ENCODE results near the gene KBTBD7. TPM values are rescaled to one million over a fixed set of nuclear protein-coding genes. Genes with fewer than 3 reads are reported as not detected.

KBTBD7 gene
- total and polyA plus RNA-seq, 4 donors, result 2.0 to 6.9 (median 3.9) TPM

GRCh38 chr13:41224113-41225110 is 30.0 kb upstream of the KBTBD7 start:
- H3K27me3 ChIP-seq (ENCODE audit: control insufficient read depth in 1 of 2, insufficient read depth in 2 of 2, low read length in 1 of 2), result no peaks in the 10 kb centered on the region
- H3K9me3 ChIP-seq (ENCODE audit: control insufficient read depth, low read length), result no peaks in the 10 kb centered on the region
- intact Hi-C loops (cut with DNase I), result loop anchor here (5.0 kb wide), 1 partner anchor 147 kb away; no protein-coding TSS in a partner anchor
- no peak overlapping the region for H3K4me3 ChIP-seq (ENCODE audit: low read length in 2 of 2)
- H3K4me1 ChIP-seq (ENCODE audit: control insufficient read depth in 1 of 2, insufficient read depth in 2 of 2, low read length in 2 of 2), result no peaks in the 10 kb centered on the region
- no peak for DNase-seq
- no peak overlapping the region for H3K27ac ChIP-seq (ENCODE audit: low read depth in 1 of 2, low read length in 2 of 2)
- H3K36me3 ChIP-seq (ENCODE audit: control insufficient read depth in 1 of 2, insufficient read depth in 2 of 2, low read length in 1 of 2), result peaks cover 0 to 2% of the 10 kb centered on the region in 2 donors
- 79 to 89% methylated on average over 7 of the region's 7 CpGs for WGBS, 2 donors
- ATAC-seq (ENCODE audit: low FRiP score), result no peak

- H3K36me3 ChIP-seq (ENCODE audit: control insufficient read depth in 1 of 2, insufficient read depth in 2 of 2, low read length in 1 of 2), result no peaks in the 10 kb centered on the region
- no peaks in the 10 kb centered on the region for H3K4me1 ChIP-seq (ENCODE audit: control insufficient read depth in 1 of 2, insufficient read depth in 2 of 2, low read length in 2 of 2)
- H3K27ac ChIP-seq (ENCODE audit: low read depth in 1 of 2, low read length in 2 of 2), result no peak overlapping the region
- no peak for DNase-seq
- intact Hi-C loops (cut with DNase I), result loop anchor here (5.0 kb wide), 1 partner anchor 145 kb away; no protein-coding TSS in a partner anchor
- ATAC-seq (ENCODE audit: low FRiP score), result peak; percentile 85
- H3K9me3 ChIP-seq (ENCODE audit: control insufficient read depth, low read length), result no peaks in the 10 kb centered on the region
- no peaks in the 10 kb centered on the region for H3K27me3 ChIP-seq (ENCODE audit: control insufficient read depth in 1 of 2, insufficient read depth in 2 of 2, low read length in 1 of 2)
- no peak overlapping the region for H3K4me3 ChIP-seq (ENCODE audit: low read length in 2 of 2)
- WGBS, 2 donors, result 45 to 46% methylated on average over 6 of the region's 6 CpGs
These were observed 28.0 kb upstream of the KBTBD7 start for GRCh38 chr13:41222259-41222852.

GRCh38 chr13:41220401-41220800 is 26.0 kb upstream of the KBTBD7 start:
- intact Hi-C loops (cut with DNase I), result loop anchor here (5.0 kb wide), 1 partner anchor 143 kb away; no protein-coding TSS in a partner anchor
- WGBS, 2 donors, result 87 to 92% methylated on average over 3 of the region's 3 CpGs
- H3K4me3 ChIP-seq (ENCODE audit: low read length in 2 of 2), result no peak overlapping the region
- DNase-seq (no peak), ATAC-seq (ENCODE audit: low FRiP score) (no peak)
- H3K36me3 ChIP-seq (ENCODE audit: control insufficient read depth in 1 of 2, insufficient read depth in 2 of 2, low read length in 1 of 2), result no peaks in the 10 kb centered on the region
- H3K4me1 ChIP-seq (ENCODE audit: control insufficient read depth in 1 of 2, insufficient read depth in 2 of 2, low read length in 2 of 2), result no peaks in the 10 kb centered on the region
- H3K27ac ChIP-seq (ENCODE audit: low read depth in 1 of 2, low read length in 2 of 2), result no peak overlapping the region
- no peaks in the 10 kb centered on the region for H3K27me3 ChIP-seq (ENCODE audit: control insufficient read depth in 1 of 2, insufficient read depth in 2 of 2, low read length in 1 of 2)
- H3K9me3 ChIP-seq (ENCODE audit: control insufficient read depth, low read length), result no peaks in the 10 kb centered on the region

GRCh38 chr13:41216160-41216559 is 21.8 kb upstream of the KBTBD7 start:
- intact Hi-C loops (cut with DNase I), result no loop called here

GRCh38 chr13:41213919-41214318 is 19.6 kb upstream of the KBTBD7 start:
- H3K27ac ChIP-seq (ENCODE audit: low read depth in 1 of 2, low read length in 2 of 2), result no peak overlapping the region
- intact Hi-C loops (cut with DNase I), result no loop called here
- WGBS, 2 donors, result 63 to 82% methylated on average over 3 of the region's 3 CpGs

More at GRCh38 chr13:41216160-41216559, 21.8 kb upstream of the KBTBD7 start:
- Histone ChIP-seq H3K27me3 (ENCODE audit: control insufficient read depth in 1 of 2, insufficient read depth in 2 of 2, low read length in 1 of 2) (no peaks in the 10 kb centered on the region), H3K9me3 (ENCODE audit: control insufficient read depth, low read length) (no peaks in the 10 kb centered on the region), H3K27ac (ENCODE audit: low read depth in 1 of 2, low read length in 2 of 2) (no peak overlapping the region), H3K4me3 (ENCODE audit: low read length in 2 of 2) (no peak overlapping the region), H3K4me1 (ENCODE audit: control insufficient read depth in 1 of 2, insufficient read depth in 2 of 2, low read length in 2 of 2) (no peaks in the 10 kb centered on the region), H3K36me3 (ENCODE audit: control insufficient read depth in 1 of 2, insufficient read depth in 2 of 2, low read length in 1 of 2) (no peaks in the 10 kb centered on the region)
- no peak for ATAC-seq (ENCODE audit: low FRiP score)
- DNase-seq, result no peak

GRCh38 chr13:41213316-41213715 is 18.9 kb upstream of the KBTBD7 start:
- ATAC-seq (ENCODE audit: low FRiP score) (no peak), DNase-seq (no peak)
- H3K4me3 ChIP-seq (ENCODE audit: low read length in 2 of 2), result no peak overlapping the region
- H3K27ac ChIP-seq (ENCODE audit: low read depth in 1 of 2, low read length in 2 of 2), result no peak overlapping the region
- H3K4me1 ChIP-seq (ENCODE audit: control insufficient read depth in 1 of 2, insufficient read depth in 2 of 2, low read length in 2 of 2), result no peaks in the 10 kb centered on the region
- WGBS, 2 donors, result 53 to 63% methylated on average over 3 of the region's 3 CpGs
- no peaks in the 10 kb centered on the region for H3K27me3 ChIP-seq (ENCODE audit: control insufficient read depth in 1 of 2, insufficient read depth in 2 of 2, low read length in 1 of 2)
- intact Hi-C loops (cut with DNase I), result no loop called here
- no peaks in the 10 kb centered on the region for H3K9me3 ChIP-seq (ENCODE audit: control insufficient read depth, low read length)
- H3K36me3 ChIP-seq (ENCODE audit: control insufficient read depth in 1 of 2, insufficient read depth in 2 of 2, low read length in 1 of 2), result no peaks in the 10 kb centered on the region

More at GRCh38 chr13:41213919-41214318, 19.6 kb upstream of the KBTBD7 start:
- Histone ChIP-seq H3K4me1 (ENCODE audit: control insufficient read depth in 1 of 2, insufficient read depth in 2 of 2, low read length in 2 of 2) (no peaks in the 10 kb centered on the region), H3K36me3 (ENCODE audit: control insufficient read depth in 1 of 2, insufficient read depth in 2 of 2, low read length in 1 of 2) (no peaks in the 10 kb centered on the region), H3K27me3 (ENCODE audit: control insufficient read depth in 1 of 2, insufficient read depth in 2 of 2, low read length in 1 of 2) (no peaks in the 10 kb centered on the region), H3K4me3 (ENCODE audit: low read length in 2 of 2) (no peak overlapping the region), H3K9me3 (ENCODE audit: control insufficient read depth, low read length) (no peaks in the 10 kb centered on the region)
- ATAC-seq (ENCODE audit: low FRiP score) (no peak), DNase-seq (no peak)

- ATAC-seq (ENCODE audit: low FRiP score) (no peak), DNase-seq (no peak)
- no peaks in the 10 kb centered on the region for H3K36me3 ChIP-seq (ENCODE audit: control insufficient read depth in 1 of 2, insufficient read depth in 2 of 2, low read length in 1 of 2)
- no peaks in the 10 kb centered on the region for H3K9me3 ChIP-seq (ENCODE audit: control insufficient read depth, low read length)
- no peak overlapping the region for H3K27ac ChIP-seq (ENCODE audit: low read depth in 1 of 2, low read length in 2 of 2)
- no peaks in the 10 kb centered on the region for H3K27me3 ChIP-seq (ENCODE audit: control insufficient read depth in 1 of 2, insufficient read depth in 2 of 2, low read length in 1 of 2)
- H3K4me1 ChIP-seq (ENCODE audit: control insufficient read depth in 1 of 2, insufficient read depth in 2 of 2, low read length in 2 of 2), result no peaks in the 10 kb centered on the region
- intact Hi-C loops (cut with DNase I), result no loop called here
- H3K4me3 ChIP-seq (ENCODE audit: low read length in 2 of 2), result no peak overlapping the region
These were observed 18.5 kb upstream of the KBTBD7 start for GRCh38 chr13:41212881-41213280.

- H3K4me1 ChIP-seq (ENCODE audit: control insufficient read depth in 1 of 2, insufficient read depth in 2 of 2, low read length in 2 of 2), result no peaks in the 10 kb centered on the region
- H3K36me3 ChIP-seq (ENCODE audit: control insufficient read depth in 1 of 2, insufficient read depth in 2 of 2, low read length in 1 of 2), result no peaks in the 10 kb centered on the region
- intact Hi-C loops (cut with DNase I), result no loop called here
- H3K4me3 ChIP-seq (ENCODE audit: low read length in 2 of 2), result no peak overlapping the region
- ATAC-seq (ENCODE audit: low FRiP score) (no peak), DNase-seq (no peak)
- no peaks in the 10 kb centered on the region for H3K9me3 ChIP-seq (ENCODE audit: control insufficient read depth, low read length)
- H3K27ac ChIP-seq (ENCODE audit: low read depth in 1 of 2, low read length in 2 of 2), result no peak overlapping the region
- WGBS, 2 donors, result 98 to 99% methylated on average over 2 of the region's 2 CpGs
- H3K27me3 ChIP-seq (ENCODE audit: control insufficient read depth in 1 of 2, insufficient read depth in 2 of 2, low read length in 1 of 2), result no peaks in the 10 kb centered on the region
These were observed 16.7 kb upstream of the KBTBD7 start for GRCh38 chr13:41211062-41211461.

Data from aorta (tissue), 5 donors.